Right ventricle myocardium inferior (tissue), 1 donor: ENCODE results near the gene EYA4. TPM values are rescaled to one million over a fixed set of nuclear protein-coding genes. Genes with fewer than 3 reads are reported as not detected.

Experiments used
- ATAC-seq: fragments of 200-7000 bp; cut with Tn5 transposase; one replicate; pipeline ENCODE4 v1.9.1; 2020; ENCODE audit warnings: mild to moderate bottlenecking, moderate library complexity
- DNase-seq: peaks from one replicate; pipeline ENCODE4 v3.0.0; 2021; ENCODE audit errors: missing footprints
- intact Hi-C: fragments of 100-400 bp; cut with DNase I; formaldehyde crosslinking; loops from one replicate; pipeline ENCODE4 v1.11.0; 2022
- total RNA-seq: library from RNA; stranded (reverse); fragmentation: NEBNext Ultra II Directional; extraction: Animal tissue kit (Norgen Biotek cat#: 25700); gene quantifications from one replicate; pipeline ENCODE4 v1.2.1, GENCODE V29; 2021
- donor health status: DM: no; HTN: yes; CAD: no; lungs with severe emphysema.

EYA4 gene
- total RNA-seq, 1 donor from 2014 or later, result 19.5 TPM

DNA sequence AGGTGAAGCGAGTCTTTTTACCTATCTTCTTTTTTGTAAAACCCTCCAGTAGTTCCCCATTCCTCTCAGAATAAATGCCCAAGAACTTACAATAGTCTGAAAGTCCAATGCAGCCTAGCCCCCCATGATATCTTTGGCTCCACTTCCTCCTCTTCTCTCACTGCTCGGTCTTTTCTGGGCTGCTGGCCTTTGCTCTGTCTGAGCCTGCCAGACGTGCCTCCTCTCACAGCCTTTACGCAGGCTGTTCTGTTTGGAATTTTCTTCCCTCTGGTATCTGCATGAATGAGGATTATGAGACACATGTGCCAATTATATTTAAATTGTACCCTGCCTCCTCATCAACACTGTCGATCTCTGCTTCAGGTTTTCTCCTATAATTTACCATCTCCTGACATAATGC is 174.1 kb downstream of the EYA4 start:
- intact Hi-C loops, result no loop called here
- DNase-seq (no peak), ATAC-seq (peak; percentile 50)

GRCh38 chr6:133418108-133418507 is 177.0 kb downstream of the EYA4 start:
- intact Hi-C loops, result no loop called here

DNA sequence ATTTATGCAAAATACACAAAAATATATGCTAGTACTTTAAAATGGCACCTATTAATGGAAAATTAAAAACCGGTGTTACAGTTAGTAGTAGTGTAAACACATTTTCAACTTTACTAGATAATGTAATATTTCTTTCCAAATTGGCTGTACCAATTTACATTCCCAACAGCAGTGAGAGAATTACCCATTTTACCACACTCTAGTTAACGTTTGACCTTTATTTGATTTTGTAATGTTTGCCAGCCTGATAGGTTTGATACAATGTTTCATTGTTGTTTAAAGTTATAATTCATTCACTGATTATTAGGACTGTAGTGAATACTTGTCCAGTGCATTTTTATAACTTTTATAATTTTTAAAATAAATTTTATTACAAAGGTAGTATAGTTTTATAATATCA is 182.1 kb downstream of the EYA4 start:
- DNase-seq (no peak), ATAC-seq (no peak)
- intact Hi-C loops, result no loop called here

More at GRCh38 chr6:133418108-133418507, 177.0 kb downstream of the EYA4 start:
- DNase-seq, result no peak
- ATAC-seq, result no peak

GRCh38 chr6:133424359-133424758 is 183.2 kb downstream of the EYA4 start:
- ATAC-seq (no peak), DNase-seq (no peak)
- intact Hi-C loops, result no loop called here

DNA sequence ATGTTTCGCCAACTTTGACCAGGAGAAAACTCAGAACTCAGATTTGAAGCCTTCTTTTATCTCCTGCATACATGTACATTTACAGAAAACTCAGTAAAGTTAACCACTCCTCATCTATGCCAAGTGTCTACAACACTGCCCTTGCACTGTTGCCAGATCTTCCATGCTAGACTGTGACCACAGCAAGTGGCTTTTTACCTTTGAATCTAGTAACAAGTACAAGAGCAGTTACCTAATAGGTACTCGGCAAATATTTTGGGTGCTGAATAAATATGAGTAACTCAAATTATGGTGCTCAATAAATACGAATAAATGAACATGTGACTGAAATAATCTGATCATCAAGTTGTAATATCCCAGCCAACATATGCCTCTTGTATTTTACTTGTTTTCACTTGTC is 184.9 kb downstream of the EYA4 start:
- DNase-seq (no peak), ATAC-seq (no peak)
- intact Hi-C loops, result no loop called here

- DNase-seq (no peak), ATAC-seq (no peak)
- intact Hi-C loops, result no loop called here
Observed at GRCh38 chr6:133428295-133428694, 187.1 kb downstream of the EYA4 start.

DNA sequence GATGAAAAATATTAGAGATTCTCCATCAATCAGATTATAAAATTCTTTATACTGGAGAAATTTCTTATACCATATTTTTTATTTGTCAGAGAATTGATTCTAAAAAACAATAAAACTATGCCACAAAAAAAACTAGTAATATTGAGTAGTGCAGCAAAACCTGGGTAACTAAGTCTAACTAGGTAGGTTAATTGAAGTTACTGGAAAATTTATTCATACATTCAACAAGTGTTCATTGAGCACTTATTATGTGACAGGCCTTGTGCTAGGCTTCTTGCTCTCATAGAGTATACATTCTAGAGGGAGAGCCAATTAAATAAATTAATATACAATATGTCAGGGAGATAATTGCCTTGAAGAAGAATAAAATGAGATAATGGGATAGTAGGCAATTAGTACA is 189.4 kb downstream of the EYA4 start:
- intact Hi-C loops, result no loop called here
- ATAC-seq, result no peak
- DNase-seq, result no peak

- intact Hi-C loops, result no loop called here
Observed at GRCh38 chr6:133431031-133431430, 189.9 kb downstream of the EYA4 start.

GRCh38 chr6:133432021-133432989 is 191.1 kb downstream of the EYA4 start:
- intact Hi-C loops, result no loop called here
- no peak for DNase-seq
- peak; percentile 45 for ATAC-seq

More at GRCh38 chr6:133431031-133431430, 189.9 kb downstream of the EYA4 start:
- no peak for ATAC-seq
- DNase-seq, result no peak

- no peak for DNase-seq
- ATAC-seq, result peak; percentile 72
- intact Hi-C loops, result no loop called here
Observed at GRCh38 chr6:133435065-133435728, 194.0 kb downstream of the EYA4 start.

DNA sequence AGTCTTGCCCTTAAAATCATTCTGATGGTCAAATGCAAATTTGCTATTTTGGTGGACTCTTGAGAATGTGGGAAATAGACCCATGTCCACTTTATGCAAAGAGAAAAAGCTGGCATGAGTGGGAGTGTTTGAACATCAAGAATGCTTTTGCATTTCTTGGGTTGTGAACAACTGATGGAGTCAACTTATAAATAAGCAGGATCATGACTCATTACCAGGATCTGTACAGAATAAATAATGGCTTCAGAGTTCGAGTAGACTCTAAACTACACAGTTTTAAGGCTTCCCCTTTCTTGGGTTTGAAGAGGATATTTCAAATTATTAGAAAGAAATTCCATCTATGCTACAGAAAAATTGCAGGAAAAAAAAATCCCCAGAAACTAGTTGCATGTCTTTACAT is 195.5 kb downstream of the EYA4 start:
- intact Hi-C loops, result no loop called here
- ATAC-seq (no peak), DNase-seq (no peak)

DNA sequence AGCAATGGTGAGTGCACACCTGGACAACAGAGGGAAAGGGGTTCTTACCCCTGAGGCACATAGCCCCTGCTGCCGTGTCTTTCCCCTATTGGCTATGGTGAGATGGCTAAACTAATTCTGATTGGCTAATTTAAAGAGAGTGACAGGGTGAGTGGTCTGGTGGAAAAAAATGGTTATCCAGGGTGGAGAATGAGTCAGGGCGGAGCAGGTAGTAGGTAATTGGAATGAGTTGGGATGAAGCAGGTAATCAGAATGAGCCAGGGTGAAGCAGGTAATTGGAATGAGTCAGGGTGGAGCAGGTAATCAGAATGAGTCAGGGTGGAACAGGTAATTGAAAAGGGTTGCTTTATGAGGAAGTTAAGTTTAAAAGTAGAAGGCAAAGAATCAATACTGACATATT is 200.3 kb downstream of the EYA4 start:
- ATAC-seq (no peak), DNase-seq (no peak)
- intact Hi-C loops, result no loop called here

DNA sequence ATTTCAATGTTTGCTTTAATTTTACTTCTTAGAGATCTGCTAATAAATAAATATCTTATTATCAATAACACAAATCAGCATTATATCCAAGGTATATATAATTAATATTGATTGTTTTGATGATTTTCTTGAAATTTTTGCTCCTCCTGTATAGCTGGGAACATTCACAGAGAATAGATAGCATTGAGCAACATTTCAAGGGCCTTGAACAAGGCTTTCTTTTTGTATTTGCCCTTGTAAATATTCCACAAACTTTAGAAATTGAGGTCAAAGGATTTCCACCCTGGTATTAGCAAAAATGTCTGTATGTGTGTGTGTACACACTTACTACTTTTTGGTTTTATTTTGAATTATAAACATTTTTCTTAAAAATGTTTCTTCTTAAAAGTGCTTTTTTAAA is 205.6 kb downstream of the EYA4 start:
- DNase-seq (no peak), ATAC-seq (no peak)
- intact Hi-C loops, result no loop called here

- DNase-seq (no peak), ATAC-seq (no peak)
- intact Hi-C loops, result no loop called here
Observed at GRCh38 chr6:133447924-133448323, 206.8 kb downstream of the EYA4 start.

- intact Hi-C loops, result no loop called here
- DNase-seq, result no peak
Observed at GRCh38 chr6:133456439-133456838, 215.3 kb downstream of the EYA4 start.

GRCh38 chr6:133456944-133457343 is 215.8 kb downstream of the EYA4 start:
- ATAC-seq (no peak), DNase-seq (no peak)
- intact Hi-C loops, result no loop called here

More at GRCh38 chr6:133456439-133456838, 215.3 kb downstream of the EYA4 start:
- ATAC-seq, result no peak

DNA sequence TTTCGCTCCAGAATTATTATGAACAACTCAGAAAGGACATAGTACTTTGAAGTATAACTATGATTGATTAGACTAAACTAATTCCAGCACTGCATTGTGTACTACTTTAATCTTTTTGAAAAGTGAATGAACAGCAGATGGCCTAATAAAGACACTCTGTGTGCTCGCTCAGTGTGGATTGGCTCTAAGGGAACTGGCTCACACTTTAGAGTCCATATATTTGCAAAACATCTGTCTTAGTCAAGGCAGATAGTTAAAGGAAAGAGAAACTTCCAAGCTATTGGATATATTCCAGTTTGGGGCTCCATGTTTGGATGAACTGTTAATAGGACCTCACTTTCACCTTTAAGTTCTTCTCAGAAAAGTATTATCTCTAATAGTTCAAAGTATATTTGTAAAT is 218.9 kb downstream of the EYA4 start:
- intact Hi-C loops, result no loop called here
- no peak for ATAC-seq
- no peak for DNase-seq

DNA sequence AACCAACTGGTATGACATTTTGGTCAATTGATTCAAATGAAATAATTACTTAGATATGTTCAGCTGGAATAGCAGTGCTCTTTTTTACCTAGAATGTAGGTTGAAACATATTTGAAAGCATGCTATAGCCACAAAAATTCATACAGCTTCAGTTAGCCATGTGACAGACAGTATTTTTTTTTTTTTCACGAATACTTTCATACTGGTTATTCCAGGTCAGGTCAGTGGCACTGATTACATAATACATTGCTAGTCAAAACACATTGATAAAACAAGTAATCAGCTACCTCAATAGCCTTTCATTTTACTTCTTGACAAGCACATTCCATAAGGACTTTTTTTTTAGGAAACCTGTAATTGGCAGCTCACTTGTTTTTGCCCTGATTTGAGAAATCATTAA is 222.6 kb downstream of the EYA4 start:
- no peak for DNase-seq
- intact Hi-C loops, result no loop called here
- no peak for ATAC-seq

- intact Hi-C loops, result no loop called here
- DNase-seq (no peak), ATAC-seq (no peak)
Observed at GRCh38 chr6:133466680-133467079, 225.5 kb downstream of the EYA4 start.
